ENCODE data around the gene CENPP.

GRCh38 chr9:92512622-92513021, 186.9 kb downstream of the CENPP start:
- TF ChIP-seq YY1 (IDR thresholded peaks at IDR 0.05; ENCODE audit: insufficient read depth, insufficient read length), result no peak
- TF ChIP-seq ZNF274 (IDR thresholded peaks at IDR 0.05; ENCODE audit: low read depth, low read length), result no peak
- TF ChIP-seq SUZ12 (IDR thresholded peaks at IDR 0.05; ENCODE audit: extremely low read depth, insufficient read depth, insufficient read length), result no peak
